Measurements from ENCODE around the gene VPS52. TPM values are rescaled to one million over a fixed set of nuclear protein-coding genes. Genes with fewer than 3 reads are reported as not detected.
A peak's percentile ranks its signal among the peaks of the same experiment; 100 is the strongest.

The VPS52 gene
- total and polyA plus RNA-seq, 9 of the 15 experiments (the other 6 are each of a cell fraction or from before 2014, with no cell fraction given) = 24.4 to 103 (median 40.2) TPM

DNA sequence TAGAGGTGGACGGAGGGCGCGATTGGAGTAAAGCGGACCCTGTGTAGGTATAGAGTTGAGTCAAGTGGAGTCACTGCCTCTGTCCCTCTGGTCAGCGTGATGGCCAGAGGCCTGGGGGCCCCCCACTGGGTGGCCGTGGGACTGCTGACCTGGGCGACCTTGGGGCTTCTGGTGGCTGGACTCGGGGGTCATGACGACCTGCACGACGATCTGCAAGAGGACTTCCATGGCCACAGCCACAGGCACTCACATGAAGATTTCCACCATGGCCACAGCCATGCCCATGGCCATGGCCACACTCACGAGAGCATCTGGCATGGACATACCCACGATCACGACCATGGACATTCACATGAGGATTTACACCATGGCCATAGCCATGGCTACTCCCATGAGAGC is 70.5 kb downstream of the VPS52 start (continued):
- TF ChIP-seq ZNF274 (IDR thresholded peaks at IDR 0.05; ENCODE audit: borderline replicate concordance, low read depth, low read length) (no peak), RFX5 (IDR thresholded peaks at IDR 0.05; ENCODE audit: low read depth, low read length) (no peak), ZNF175 (CRISPR knock-in tag; IDR thresholded peaks at IDR 0.05; ENCODE audit: low read depth) (no peak), GABPB2 (CRISPR knock-in tag; conservative IDR thresholded peaks at IDR 0.05) (no peak), CREM (IDR thresholded peaks at IDR 0.05; ENCODE audit: low read depth) (no peak; the same call in 1 of the 2 replicates), EZH2 (IDR thresholded peaks at IDR 0.05; ENCODE audit: borderline replicate concordance, low read depth, low read length) (no peak), ZNF507 (tag; conservative IDR thresholded peaks at IDR 0.05) (no peak), ZC3H11A (IDR thresholded peaks at IDR 0.05; ENCODE audit: low read depth, low read length) (no peak), MEF2D (tag; conservative IDR thresholded peaks at IDR 0.05; ENCODE audit: low read depth) (no peak), RBBP5 (IDR thresholded peaks at IDR 0.05; ENCODE audit: borderline replicate concordance, insufficient read depth, low read length, poor library complexity, severe bottlenecking) (no peak), RBM39 (optimal IDR thresholded peaks at IDR 0.05; ENCODE audit: low read depth, low read length) (no peak), PML (IDR thresholded peaks at IDR 0.05; ENCODE audit: low read length) (no peak), RB1 (IDR thresholded peaks at IDR 0.05; ENCODE audit: low read depth) (peak; percentile 57; the same call in 1 of the 2 replicates), KAT8 (IDR thresholded peaks at IDR 0.05; ENCODE audit: low read depth) (no peak), ESRRA (IDR thresholded peaks at IDR 0.05; ENCODE audit: borderline replicate concordance, low read depth) (peak; percentile 99)
- TF ChIP-seq, protein P1, sequence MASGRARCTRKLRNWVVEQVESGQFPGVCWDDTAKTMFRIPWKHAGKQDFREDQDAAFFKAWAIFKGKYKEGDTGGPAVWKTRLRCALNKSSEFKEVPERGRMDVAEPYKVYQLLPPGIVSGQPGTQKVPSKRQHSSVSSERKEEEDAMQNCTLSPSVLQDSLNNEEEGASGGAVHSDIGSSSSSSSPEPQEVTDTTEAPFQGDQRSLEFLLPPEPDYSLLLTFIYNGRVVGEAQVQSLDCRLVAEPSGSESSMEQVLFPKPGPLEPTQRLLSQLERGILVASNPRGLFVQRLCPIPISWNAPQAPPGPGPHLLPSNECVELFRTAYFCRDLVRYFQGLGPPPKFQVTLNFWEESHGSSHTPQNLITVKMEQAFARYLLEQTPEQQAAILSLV (tag; IDR thresholded peaks at IDR 0.05) = no peak
- TF ChIP-seq, protein P2, sequence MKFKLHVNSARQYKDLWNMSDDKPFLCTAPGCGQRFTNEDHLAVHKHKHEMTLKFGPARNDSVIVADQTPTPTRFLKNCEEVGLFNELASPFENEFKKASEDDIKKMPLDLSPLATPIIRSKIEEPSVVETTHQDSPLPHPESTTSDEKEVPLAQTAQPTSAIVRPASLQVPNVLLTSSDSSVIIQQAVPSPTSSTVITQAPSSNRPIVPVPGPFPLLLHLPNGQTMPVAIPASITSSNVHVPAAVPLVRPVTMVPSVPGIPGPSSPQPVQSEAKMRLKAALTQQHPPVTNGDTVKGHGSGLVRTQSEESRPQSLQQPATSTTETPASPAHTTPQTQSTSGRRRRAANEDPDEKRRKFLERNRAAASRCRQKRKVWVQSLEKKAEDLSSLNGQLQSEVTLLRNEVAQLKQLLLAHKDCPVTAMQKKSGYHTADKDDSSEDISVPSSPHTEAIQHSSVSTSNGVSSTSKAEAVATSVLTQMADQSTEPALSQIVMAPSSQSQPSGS (CRISPR knock-in tag; IDR thresholded peaks at IDR 0.05) = no peak
- TF ChIP-seq, protein P3, sequence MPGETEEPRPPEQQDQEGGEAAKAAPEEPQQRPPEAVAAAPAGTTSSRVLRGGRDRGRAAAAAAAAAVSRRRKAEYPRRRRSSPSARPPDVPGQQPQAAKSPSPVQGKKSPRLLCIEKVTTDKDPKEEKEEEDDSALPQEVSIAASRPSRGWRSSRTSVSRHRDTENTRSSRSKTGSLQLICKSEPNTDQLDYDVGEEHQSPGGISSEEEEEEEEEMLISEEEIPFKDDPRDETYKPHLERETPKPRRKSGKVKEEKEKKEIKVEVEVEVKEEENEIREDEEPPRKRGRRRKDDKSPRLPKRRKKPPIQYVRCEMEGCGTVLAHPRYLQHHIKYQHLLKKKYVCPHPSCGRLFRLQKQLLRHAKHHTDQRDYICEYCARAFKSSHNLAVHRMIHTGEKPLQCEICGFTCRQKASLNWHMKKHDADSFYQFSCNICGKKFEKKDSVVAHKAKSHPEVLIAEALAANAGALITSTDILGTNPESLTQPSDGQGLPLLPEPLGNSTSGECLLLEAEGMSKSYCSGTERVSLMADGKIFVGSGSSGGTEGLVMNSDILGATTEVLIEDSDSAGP (CRISPR knock-in tag; IDR thresholded peaks at IDR 0.05) = peak; percentile 69; the same call in 1 of the 2 replicates
- TF ChIP-seq, protein P4, sequence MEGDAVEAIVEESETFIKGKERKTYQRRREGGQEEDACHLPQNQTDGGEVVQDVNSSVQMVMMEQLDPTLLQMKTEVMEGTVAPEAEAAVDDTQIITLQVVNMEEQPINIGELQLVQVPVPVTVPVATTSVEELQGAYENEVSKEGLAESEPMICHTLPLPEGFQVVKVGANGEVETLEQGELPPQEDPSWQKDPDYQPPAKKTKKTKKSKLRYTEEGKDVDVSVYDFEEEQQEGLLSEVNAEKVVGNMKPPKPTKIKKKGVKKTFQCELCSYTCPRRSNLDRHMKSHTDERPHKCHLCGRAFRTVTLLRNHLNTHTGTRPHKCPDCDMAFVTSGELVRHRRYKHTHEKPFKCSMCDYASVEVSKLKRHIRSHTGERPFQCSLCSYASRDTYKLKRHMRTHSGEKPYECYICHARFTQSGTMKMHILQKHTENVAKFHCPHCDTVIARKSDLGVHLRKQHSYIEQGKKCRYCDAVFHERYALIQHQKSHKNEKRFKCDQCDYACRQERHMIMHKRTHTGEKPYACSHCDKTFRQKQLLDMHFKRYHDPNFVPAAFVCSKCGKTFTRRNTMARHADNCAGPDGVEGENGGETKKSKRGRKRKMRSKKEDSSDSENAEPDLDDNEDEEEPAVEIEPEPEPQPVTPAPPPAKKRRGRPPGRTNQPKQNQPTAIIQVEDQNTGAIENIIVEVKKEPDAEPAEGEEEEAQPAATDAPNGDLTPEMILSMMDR (IDR thresholded peaks at IDR 0.05 in 2 of 3, conservative IDR thresholded peaks at IDR 0.05 in 1 of 3; ENCODE audit: insufficient read depth in 2 of 3, low read depth in 1 of 3, low read length in 3 of 3) = peak; percentile 35 to 53 (median 48); a peak in 4 of 6 replicates
- TF ChIP-seq, protein P5, sequence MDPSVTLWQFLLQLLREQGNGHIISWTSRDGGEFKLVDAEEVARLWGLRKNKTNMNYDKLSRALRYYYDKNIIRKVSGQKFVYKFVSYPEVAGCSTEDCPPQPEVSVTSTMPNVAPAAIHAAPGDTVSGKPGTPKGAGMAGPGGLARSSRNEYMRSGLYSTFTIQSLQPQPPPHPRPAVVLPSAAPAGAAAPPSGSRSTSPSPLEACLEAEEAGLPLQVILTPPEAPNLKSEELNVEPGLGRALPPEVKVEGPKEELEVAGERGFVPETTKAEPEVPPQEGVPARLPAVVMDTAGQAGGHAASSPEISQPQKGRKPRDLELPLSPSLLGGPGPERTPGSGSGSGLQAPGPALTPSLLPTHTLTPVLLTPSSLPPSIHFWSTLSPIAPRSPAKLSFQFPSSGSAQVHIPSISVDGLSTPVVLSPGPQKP (CRISPR knock-in tag; IDR thresholded peaks at IDR 0.05) = no peak
- TF ChIP-seq, protein P6, sequence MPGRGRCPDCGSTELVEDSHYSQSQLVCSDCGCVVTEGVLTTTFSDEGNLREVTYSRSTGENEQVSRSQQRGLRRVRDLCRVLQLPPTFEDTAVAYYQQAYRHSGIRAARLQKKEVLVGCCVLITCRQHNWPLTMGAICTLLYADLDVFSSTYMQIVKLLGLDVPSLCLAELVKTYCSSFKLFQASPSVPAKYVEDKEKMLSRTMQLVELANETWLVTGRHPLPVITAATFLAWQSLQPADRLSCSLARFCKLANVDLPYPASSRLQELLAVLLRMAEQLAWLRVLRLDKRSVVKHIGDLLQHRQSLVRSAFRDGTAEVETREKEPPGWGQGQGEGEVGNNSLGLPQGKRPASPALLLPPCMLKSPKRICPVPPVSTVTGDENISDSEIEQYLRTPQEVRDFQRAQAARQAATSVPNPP (IDR thresholded peaks at IDR 0.05; ENCODE audit: borderline replicate concordance, insufficient read depth, insufficient read length) = no peak
